Thyroid gland (tissue), 4 donors: ENCODE data around the gene DNAJC8. TPM values are rescaled to one million over a fixed set of nuclear protein-coding genes. Genes with fewer than 3 reads are reported as not detected.

Source experiments
- DNase-seq, 2 donors: peaks; one replicate each; pipeline ENCODE4 v3.0.0-alpha.2; 2019
- H3K27ac ChIP-seq, 3 donors: fragments of 200-600 bp; sonication (generic); 1 replicate in 2 of 3; 2 replicates in 1 of 3; pipeline ENCODE4 v1.5.1; 2016 to 2019; ENCODE audit warnings: mild to moderate bottlenecking in 1 of 3, moderate library complexity in 1 of 3
- H3K27me3 ChIP-seq: fragments of 200-600 bp; sonication (generic); one replicate; pipeline ENCODE4 v1.5.1; 2019
- H3K36me3 ChIP-seq, 2 donors: fragments of 200-600 bp; sonication (generic); one replicate each; pipeline ENCODE4 v1.5.1; 2016 to 2019
- H3K4me1 ChIP-seq, 2 donors: fragments of 200-600 bp; sonication (generic); one replicate each; pipeline ENCODE4 v1.5.1; 2017 to 2019
- H3K4me3 ChIP-seq, 3 donors: fragments of 200-600 bp; sonication (generic); replicated peaks in 1 of 3; 1 replicate in 2 of 3; 2 replicates in 1 of 3; pipeline ENCODE4 v1.5.1; 2016; ENCODE audit warnings: mild to moderate bottlenecking in 1 of 3
- H3K9me3 ChIP-seq: fragments of 200-600 bp; sonication (generic); one replicate; pipeline ENCODE4 v1.5.1; 2017
- CTCF ChIP-seq, 6 experiments: fragments of 200-600 bp in 3 of 6; fragments of 450-650 bp in 3 of 6; sonication (generic) in 3 of 6; IDR thresholded peaks; one replicate each; pipeline ENCODE4 v1.5.1; 2016 to 2019; ENCODE audit warnings: antibody characterized with exemption in 6 of 6, mild to moderate bottlenecking in 2 of 6, inconsistent platforms in 1 of 6, moderate library complexity in 1 of 6
- POLR2A ChIP-seq, 2 donors: fragments of 450-650 bp; IDR thresholded peaks; one replicate each; pipeline ENCODE4 v1.6.1; 2017; ENCODE audit warnings: antibody characterized with exemption in 2 of 2, mild to moderate bottlenecking in 2 of 2, moderate library complexity in 1 of 2
- WGBS, 2 donors: methylation state at CpG; one replicate each; pipeline ENCODE4 v1.1.5; 2017; 5-methylcytosine and 5-hydroxymethylcytosine counted together
- intact Hi-C: fragments of 100-400 bp; cut with DNase I; formaldehyde crosslinking; loops from one replicate; pipeline ENCODE4 v1.15.1; 2023
- total RNA-seq, 4 donors: library from RNA; depleted of rRNA; stranded (reverse); fragments of >200 nt; gene quantifications; one replicate each; pipeline ENCODE4 v1.2.3, GENCODE V29; 2016

Gene DNAJC8
- total RNA-seq, 4 donors from 2014 or later, result 59.5 to 76.7 (median 62.5) TPM

GRCh38 chr1:28266920-28267322 lies 34.1 kb upstream of the DNAJC8 start:
- H3K4me1 ChIP-seq, result no peaks in the 10 kb centered on the region
- 61 to 85% methylated on average over 5 of the region's 5 CpGs for WGBS, 2 donors
- no peak for DNase-seq
- no peak overlapping the region for H3K4me3 ChIP-seq
- TF ChIP-seq CTCF (IDR thresholded peaks at IDR 0.05) (no peak), POLR2A (IDR thresholded peaks at IDR 0.05) (no peak)
- H3K27me3 ChIP-seq, result no peaks in the 10 kb centered on the region
- H3K27ac ChIP-seq, result no peak overlapping the region
- no peaks in the 10 kb centered on the region for H3K9me3 ChIP-seq
- H3K36me3 ChIP-seq, result peaks cover 0 to under 1% of the 10 kb centered on the region in 2 donors
- intact Hi-C loops, result no loop called here

- H3K27me3 ChIP-seq, result no peaks in the 10 kb centered on the region
- DNase-seq, result no peak
- H3K36me3 ChIP-seq, result no peaks in the 10 kb centered on the region
- peaks cover 3 to 9% of the 10 kb centered on the region in 2 donors for H3K4me1 ChIP-seq
- no peak for TF ChIP-seq POLR2A (IDR thresholded peaks at IDR 0.05)
- no peak for TF ChIP-seq CTCF (IDR thresholded peaks at IDR 0.05)
- WGBS, 2 donors, result 90% methylated on average over 8 of the region's 8 CpGs
- H3K4me3 ChIP-seq, result no peak overlapping the region
- intact Hi-C loops, result no loop called here
- H3K9me3 ChIP-seq, result no peaks in the 10 kb centered on the region
- no peak overlapping the region for H3K27ac ChIP-seq
These were observed 32.7 kb upstream of the DNAJC8 start for GRCh38 chr1:28265577-28265976.

- no peak for TF ChIP-seq POLR2A (IDR thresholded peaks at IDR 0.05)
- no peak for TF ChIP-seq CTCF (IDR thresholded peaks at IDR 0.05)
- Histone ChIP-seq H3K4me1 (peaks cover 4 to 11% of the 10 kb centered on the region in 2 donors), H3K36me3 (no peaks in the 10 kb centered on the region), H3K27me3 (no peaks in the 10 kb centered on the region), H3K27ac (no peak overlapping the region), H3K4me3 (no peak overlapping the region), H3K9me3 (no peaks in the 10 kb centered on the region)
- intact Hi-C loops, result no loop called here
- 86 to 100% methylated on average over 1 of the region's 1 CpG for WGBS, 2 donors
- DNase-seq, result no peak
These were observed 32.1 kb upstream of the DNAJC8 start for GRCh38 chr1:28264897-28265296.

- intact Hi-C loops, result no loop called here
- 70 to 75% methylated on average over 7 of the region's 7 CpGs for WGBS, 2 donors
- H3K27ac ChIP-seq, result peak overlapping the region in 1 of 3 donors; percentile 69
- H3K4me3 ChIP-seq, result peak overlapping the region; percentile 67 to 85 (median 77)
- DNase-seq, result no peak
- H3K27me3 ChIP-seq, result no peaks in the 10 kb centered on the region
- H3K9me3 ChIP-seq, result no peaks in the 10 kb centered on the region
- peaks cover 4 to 18% of the 10 kb centered on the region in 2 donors for H3K4me1 ChIP-seq
- H3K36me3 ChIP-seq, result no peaks in the 10 kb centered on the region
- TF ChIP-seq CTCF (IDR thresholded peaks at IDR 0.05) (no peak), POLR2A (IDR thresholded peaks at IDR 0.05) (no peak)
These were observed 28.0 kb upstream of the DNAJC8 start for GRCh38 chr1:28260803-28261174.

GRCh38 chr1:28259934-28260802 lies 27.3 kb upstream of the DNAJC8 start:
- Histone ChIP-seq H3K4me1 (peaks cover 4 to 18% of the 10 kb centered on the region in 2 donors), H3K36me3 (no peaks in the 10 kb centered on the region), H3K9me3 (no peaks in the 10 kb centered on the region), H3K4me3 (peak overlapping the region; percentile 67 to 85 (median 77)), H3K27ac (peak overlapping the region; percentile 52 to 84 (median 69)), H3K27me3 (no peaks in the 10 kb centered on the region)
- intact Hi-C loops, result no loop called here
- 2 to 6% methylated on average over 11 to 18 of the region's 66 CpGs for WGBS, 2 donors
- peak; percentile 68 to 71 for DNase-seq
- TF ChIP-seq CTCF (IDR thresholded peaks at IDR 0.05), result no peak
- TF ChIP-seq POLR2A (IDR thresholded peaks at IDR 0.05), result peak in 1 of 2 donors; percentile 19
